HG03469 (cell line): ENCODE results near the gene MYRIP.

Source experiments
- ATAC-seq: cut with Tn5 transposase; IDR thresholded peaks from one replicate; pipeline ENCODE4 v1.9.1; 2021; ENCODE audit warnings: mild to moderate bottlenecking, moderate library complexity, moderate number of reproducible peaks; ENCODE audit not compliant: unreplicated experiment

Gene MYRIP

DNA sequence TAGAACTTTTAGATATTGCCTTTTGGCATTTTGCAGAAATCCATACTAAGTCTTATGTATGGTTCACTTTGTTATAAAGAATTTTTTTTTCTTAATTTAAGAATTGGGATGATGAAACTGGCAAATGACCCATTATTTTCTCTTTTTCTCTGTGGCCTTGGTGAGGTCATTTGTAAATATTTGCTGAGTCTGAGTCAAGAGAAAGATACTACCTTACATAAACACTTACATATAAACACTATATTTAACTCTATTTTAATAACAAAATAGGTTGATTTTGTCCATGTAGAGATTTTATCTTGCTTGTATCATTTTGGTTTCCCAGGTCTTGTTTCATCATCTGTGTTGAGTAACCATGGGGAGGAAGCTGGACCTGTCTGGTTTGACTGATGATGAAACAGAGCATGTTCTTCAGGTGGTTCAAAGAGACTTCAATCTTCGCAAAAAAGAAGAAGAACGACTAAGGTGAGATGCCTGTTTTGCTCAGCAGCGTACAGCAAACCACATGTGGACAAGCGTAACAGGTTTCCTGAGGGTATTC, 91.1 kb downstream of the MYRIP start:
- ATAC-seq = no peak

GRCh38 chr3:39903253-39903652, 93.8 kb downstream of the MYRIP start:
- ATAC-seq = no peak

DNA sequence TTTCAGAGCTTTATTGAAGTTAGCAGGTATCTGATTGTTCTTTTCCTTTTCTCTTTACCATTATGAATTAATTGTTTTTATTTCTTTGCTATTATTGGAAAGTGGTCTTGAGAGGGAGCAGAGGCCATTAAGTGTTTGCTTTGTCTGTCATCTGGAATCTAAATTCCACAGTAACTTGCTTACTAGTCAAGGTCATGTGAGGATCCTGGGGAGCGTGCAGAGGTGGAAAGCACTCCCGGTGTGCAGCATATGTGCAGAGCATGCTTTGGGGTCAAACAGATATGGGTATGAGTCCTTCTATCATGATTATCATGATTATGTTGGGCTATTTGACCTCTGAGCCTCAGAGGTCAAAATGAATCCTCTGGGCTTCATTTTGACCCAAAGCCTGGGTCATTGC, 96.4 kb downstream of the MYRIP start:
- ATAC-seq = no peak

DNA sequence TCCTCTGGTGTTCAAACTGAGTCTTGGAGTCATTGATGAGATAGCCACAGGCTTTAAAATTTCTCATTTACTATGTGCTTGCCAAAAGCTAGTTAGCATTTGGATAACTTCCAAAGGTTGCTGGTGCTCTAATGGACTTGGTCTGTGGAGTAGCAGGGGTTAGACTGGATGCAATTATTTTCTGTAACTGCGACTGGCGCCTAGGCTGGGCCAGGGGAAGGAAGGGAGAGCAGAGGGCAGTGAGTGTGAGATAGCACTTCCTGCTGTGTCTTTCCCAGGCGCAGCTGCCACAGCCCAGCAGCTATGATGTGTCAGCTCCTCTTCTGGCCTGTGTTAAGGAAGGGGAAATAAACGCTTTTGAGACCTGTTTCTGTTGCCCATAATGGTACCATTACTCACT, 98.6 kb downstream of the MYRIP start:
- no peak for ATAC-seq

DNA sequence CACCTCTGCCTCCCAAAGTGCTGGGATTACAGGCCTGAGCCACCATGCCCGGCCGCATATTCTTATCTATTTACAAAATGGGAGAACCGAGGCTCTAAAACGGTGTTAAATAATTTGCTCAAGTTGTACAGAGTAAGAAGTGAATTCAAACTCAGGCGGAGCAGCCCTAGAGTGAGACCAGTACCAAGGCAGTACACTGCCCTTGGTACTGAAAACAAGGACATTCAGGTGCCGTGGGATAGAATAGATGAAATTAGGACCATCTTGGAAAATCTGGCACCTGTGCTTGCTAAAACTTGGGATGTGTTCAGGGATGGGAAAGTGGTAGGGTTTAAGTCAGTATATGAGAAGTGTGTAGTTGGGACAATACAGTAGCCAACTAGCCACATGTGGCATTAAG, 100.7 kb downstream of the MYRIP start:
- ATAC-seq = no peak

DNA sequence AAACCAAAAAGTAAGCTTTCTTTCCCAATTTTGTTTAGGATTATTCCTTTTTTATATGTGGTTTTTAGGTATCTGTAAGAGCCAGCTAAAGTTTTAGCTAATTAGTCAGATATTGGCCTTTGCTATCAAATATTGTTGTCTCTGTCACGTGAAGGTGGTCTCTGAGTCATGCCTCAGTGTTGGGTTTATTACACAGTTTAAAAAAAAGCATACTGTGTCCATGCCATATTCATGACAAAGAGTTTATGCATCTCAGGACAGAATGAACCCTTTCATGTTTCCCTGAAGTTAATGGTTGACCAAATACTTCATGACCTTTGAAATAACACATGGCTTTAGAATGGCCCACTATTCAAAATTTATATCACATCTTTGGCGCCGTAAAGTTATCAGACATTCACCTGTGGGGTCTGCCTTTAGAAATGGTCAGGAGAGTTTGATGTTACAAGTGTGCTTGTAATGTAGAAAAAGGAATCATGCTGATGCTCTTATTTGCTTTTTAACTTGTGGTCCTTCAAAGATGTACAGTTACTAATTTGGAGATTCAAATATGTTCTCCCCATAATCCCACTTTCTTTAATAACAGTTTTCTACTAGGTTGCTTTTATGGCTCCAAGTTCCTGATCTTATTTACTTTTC, 101.5 kb downstream of the MYRIP start:
- no peak for ATAC-seq

- no peak for ATAC-seq
Measured at GRCh38 chr3:39911465-39912309, 102.3 kb downstream of the MYRIP start.

GRCh38 chr3:39915027-39915426, 105.6 kb downstream of the MYRIP start:
- no peak for ATAC-seq

GRCh38 chr3:39917065-39917773, 107.8 kb downstream of the MYRIP start:
- ATAC-seq = no peak

DNA sequence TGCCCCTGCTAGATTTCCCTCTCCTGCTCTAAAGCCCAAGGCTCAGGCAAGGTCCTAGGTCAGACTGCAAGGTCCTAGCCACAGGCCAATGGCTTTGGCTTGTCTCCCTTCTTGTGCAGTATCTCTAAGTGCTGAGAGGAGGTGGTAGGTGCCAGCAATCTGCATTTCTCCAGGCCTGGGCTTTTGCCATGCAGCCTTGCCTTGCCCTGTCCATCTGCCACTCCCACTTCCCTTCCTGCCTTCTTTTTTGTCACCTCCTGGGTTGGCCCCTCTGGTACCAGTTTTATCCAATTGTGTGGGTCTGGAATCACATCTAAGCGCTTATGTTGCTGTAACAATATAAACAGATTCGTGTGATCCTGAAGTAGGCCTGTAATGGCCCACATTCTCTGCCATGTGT, 109.9 kb downstream of the MYRIP start:
- no peak for ATAC-seq

DNA sequence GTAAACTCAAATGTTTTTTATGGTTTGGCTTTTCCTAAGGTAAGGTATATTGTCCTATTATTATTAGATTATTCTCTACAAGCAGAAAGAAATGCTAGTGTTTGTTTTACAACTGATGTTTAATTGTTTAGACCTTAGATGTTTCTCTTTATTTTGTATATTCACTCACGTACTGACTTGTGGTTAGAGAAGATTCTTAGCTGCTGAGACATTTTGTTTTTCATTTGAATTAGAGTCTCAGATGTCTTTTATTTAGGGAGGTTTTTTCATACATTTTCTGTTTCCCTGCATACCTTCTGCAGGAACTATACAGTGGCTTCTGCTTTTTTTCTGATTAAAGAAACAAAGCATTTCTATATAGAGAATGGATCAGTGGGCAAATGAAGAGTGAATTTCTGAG, 110.9 kb downstream of the MYRIP start:
- ATAC-seq = no peak

DNA sequence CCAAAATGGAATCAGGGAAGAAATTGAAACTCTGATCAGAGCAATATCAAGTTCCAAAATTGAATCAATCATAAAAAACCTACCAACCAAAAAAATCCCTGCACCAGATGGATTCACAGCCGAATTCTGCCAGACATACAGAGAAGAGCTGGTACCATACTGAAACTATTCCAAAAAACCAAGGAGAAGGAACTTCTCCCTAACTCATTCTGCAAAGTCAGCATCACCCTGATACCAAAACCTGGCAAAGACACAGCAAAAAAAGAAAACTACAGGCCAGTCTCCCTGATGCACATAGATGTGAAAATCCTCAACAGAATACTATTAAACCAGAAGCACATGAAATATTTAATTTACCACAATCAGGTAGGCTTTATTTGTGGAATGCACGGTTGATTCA, 118.1 kb downstream of the MYRIP start:
- no peak for ATAC-seq

- ATAC-seq = no peak
Measured at GRCh38 chr3:39933986-39934693, 124.7 kb downstream of the MYRIP start.

DNA sequence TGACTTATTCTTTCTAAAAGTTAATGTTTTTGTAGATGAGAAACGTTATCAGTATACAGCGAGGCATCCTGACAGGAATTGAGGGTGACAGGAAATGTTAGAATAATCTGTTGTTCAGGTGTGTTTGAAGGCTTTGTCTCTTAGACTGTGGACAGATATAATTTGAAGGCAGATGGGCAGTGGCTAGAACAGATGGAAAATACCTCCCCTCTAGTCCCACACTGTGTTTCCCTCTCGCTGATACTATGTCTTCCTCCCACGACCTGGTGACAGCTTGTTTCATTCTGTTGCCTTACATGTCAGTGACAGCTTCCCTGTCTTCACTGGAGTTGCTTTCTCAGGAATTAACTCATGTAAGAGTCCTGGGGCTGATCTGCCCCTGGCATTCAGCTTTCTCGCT, 125.3 kb downstream of the MYRIP start:
- ATAC-seq = no peak

DNA sequence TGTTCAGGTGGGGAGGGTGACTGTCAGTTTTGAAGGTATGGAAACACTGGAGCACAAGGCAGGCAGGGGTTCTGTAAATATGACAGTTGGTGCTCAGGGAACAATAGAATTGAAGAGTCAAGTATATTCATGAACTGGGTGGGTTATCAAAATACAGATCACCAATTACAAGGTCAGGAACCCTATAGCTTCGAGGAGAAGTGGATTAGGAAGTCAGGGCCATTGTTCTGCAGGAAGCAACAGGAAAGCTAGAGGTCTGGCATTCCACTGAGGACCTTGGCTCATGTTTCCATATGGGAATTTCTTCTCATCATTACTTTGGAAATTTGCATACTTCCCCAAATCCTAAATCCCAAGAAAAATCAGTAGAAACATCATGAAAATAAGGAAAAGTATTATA, 125.9 kb downstream of the MYRIP start:
- no peak for ATAC-seq

GRCh38 chr3:39936848-39937247, 127.4 kb downstream of the MYRIP start:
- no peak for ATAC-seq

GRCh38 chr3:39937315-39937714, 127.9 kb downstream of the MYRIP start:
- no peak for ATAC-seq

DNA sequence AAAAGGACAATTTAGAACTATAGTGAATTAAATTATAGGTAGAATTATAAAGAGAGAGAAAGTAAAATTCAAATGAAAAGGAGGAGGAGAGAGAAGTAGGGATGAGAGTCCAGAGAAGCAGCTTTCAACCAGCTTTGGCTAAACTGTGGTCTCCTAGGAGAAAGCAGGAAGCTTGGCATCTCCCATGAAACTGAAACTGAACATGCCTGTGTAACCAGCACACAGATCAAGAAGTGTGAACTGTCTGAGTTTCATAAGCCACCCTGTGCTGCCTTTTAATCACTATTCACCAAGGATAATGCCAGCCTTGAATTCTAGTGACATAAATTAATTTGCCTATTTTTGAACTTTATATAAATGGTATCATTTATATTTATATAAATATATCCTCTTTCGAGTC, 128.5 kb downstream of the MYRIP start:
- peak; percentile 52 for ATAC-seq

DNA sequence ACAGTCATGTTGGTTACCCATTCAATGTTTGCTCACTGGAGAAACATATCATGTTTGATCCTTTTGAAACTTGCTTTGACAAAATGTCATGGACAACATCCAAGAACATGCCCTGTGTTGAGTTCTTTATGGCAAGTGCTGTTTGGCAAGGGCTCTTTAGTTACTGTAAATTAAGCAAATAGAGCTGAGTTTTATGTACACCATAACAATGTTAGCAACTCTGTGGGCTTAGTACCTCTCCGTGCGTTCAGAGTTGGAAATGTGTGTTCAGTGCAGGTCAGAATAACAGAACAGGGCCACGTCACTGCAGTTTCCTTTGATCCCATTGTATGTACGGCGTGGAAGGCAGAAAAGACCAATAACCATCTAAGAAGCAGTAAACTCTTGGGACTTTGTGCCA, 132.5 kb downstream of the MYRIP start:
- no peak for ATAC-seq

- no peak for ATAC-seq
Measured at GRCh38 chr3:39960515-39961191, 151.2 kb downstream of the MYRIP start.
